Fibroblast of skin of right quadriceps (primary cell): ENCODE measurements around the gene ARHGEF4.
A peak's percentile ranks its signal among the peaks of the same experiment; 100 is the strongest.

ENCODE experiments used
- DNase-seq: peaks from one replicate; pipeline ENCODE4 v3.0.0-alpha.2; 2013

Gene ARHGEF4

GRCh38 chr2:130851624-130852382 is 15.1 kb downstream of the ARHGEF4 start:
- no peak for DNase-seq

- no peak for DNase-seq
Measured at GRCh38 chr2:130852521-130853115, 15.9 kb downstream of the ARHGEF4 start.

- DNase-seq, result no peak
Measured at GRCh38 chr2:130853391-130853790, 16.7 kb downstream of the ARHGEF4 start.

GRCh38 chr2:130854301-130854700 is 17.6 kb downstream of the ARHGEF4 start:
- no peak for DNase-seq

GRCh38 chr2:130864830-130865800 is 28.4 kb downstream of the ARHGEF4 start:
- DNase-seq, result peak; percentile 66

- DNase-seq, result no peak
Measured at GRCh38 chr2:130869441-130870160, 32.9 kb downstream of the ARHGEF4 start.

GRCh38 chr2:130870161-130870485 is 33.4 kb downstream of the ARHGEF4 start:
- DNase-seq, result no peak

- no peak for DNase-seq
Measured at GRCh38 chr2:130870779-130871178, 34.1 kb downstream of the ARHGEF4 start.

- DNase-seq, result no peak
Measured at GRCh38 chr2:130871843-130872740, 35.4 kb downstream of the ARHGEF4 start.

- no peak for DNase-seq
Measured at GRCh38 chr2:130872741-130873125, 36.0 kb downstream of the ARHGEF4 start.

GRCh38 chr2:130873700-130874346 is 37.1 kb downstream of the ARHGEF4 start:
- DNase-seq, result peak; percentile 54

GRCh38 chr2:130874512-130874911 is 37.8 kb downstream of the ARHGEF4 start:
- no peak for DNase-seq

GRCh38 chr2:130875935-130876334 is 39.2 kb downstream of the ARHGEF4 start:
- DNase-seq, result no peak

- no peak for DNase-seq
Measured at GRCh38 chr2:130877258-130877657, 40.5 kb downstream of the ARHGEF4 start.

- DNase-seq, result no peak
Measured at GRCh38 chr2:130878316-130878715, 41.6 kb downstream of the ARHGEF4 start.

- DNase-seq, result no peak
Measured at GRCh38 chr2:130878933-130879332, 42.2 kb downstream of the ARHGEF4 start.

GRCh38 chr2:130882111-130882690 is 45.5 kb downstream of the ARHGEF4 start:
- no peak for DNase-seq

- DNase-seq, result no peak
Measured at GRCh38 chr2:130882991-130883390, 46.3 kb downstream of the ARHGEF4 start.

- DNase-seq, result no peak
Measured at GRCh38 chr2:130883496-130883895, 46.8 kb downstream of the ARHGEF4 start.

- DNase-seq, result no peak
Measured at GRCh38 chr2:130884013-130884412, 47.3 kb downstream of the ARHGEF4 start.

- no peak for DNase-seq
Measured at GRCh38 chr2:130884503-130884902, 47.8 kb downstream of the ARHGEF4 start.
